HepG2 (cell line): Measurements from ENCODE around the gene NRL. TPM values are rescaled to one million over a fixed set of nuclear protein-coding genes. Genes with fewer than 3 reads are reported as not detected.

ENCODE experiments used
- FOXM1 ChIP-seq: sonication (generic); formaldehyde crosslinking; IDR thresholded peaks from 2 replicates; pipeline ENCODE4 v1.5.0; 2020; ENCODE audit warnings: missing genetic modification reagents
- GMEB2 ChIP-seq: IDR thresholded peaks from 2 replicates; pipeline ENCODE4 v1.6.1; 2016; ENCODE audit warnings: missing biosample characterization, missing genetic modification reagents, low read depth
- HCFC1 ChIP-seq: fragments of 150-350 bp; IDR thresholded peaks from 2 replicates; pipeline ENCODE4 v1.6.1; 2014; ENCODE audit warnings: low read depth, low read length
- ISL2 ChIP-seq: sonication (generic); formaldehyde crosslinking; IDR thresholded peaks from 2 replicates; pipeline ENCODE4 v1.5.0; 2020; ENCODE audit warnings: missing genetic modification reagents
- JARID2 ChIP-seq: sonication (generic); formaldehyde crosslinking; IDR thresholded peaks from 2 replicates; pipeline ENCODE4 v1.8.1; 2023; ENCODE audit warnings: missing genetic modification reagents, inconsistent platforms; ENCODE audit not compliant: insufficient replicate concordance
- KAT7 ChIP-seq: IDR thresholded peaks from 2 replicates; pipeline ENCODE4 v1.6.1; 2018; ENCODE audit warnings: borderline replicate concordance, missing compliant biosample characterization
- LBX2 ChIP-seq: sonication (generic); formaldehyde crosslinking; IDR thresholded peaks from 2 replicates; pipeline ENCODE4 v1.5.0; 2020; ENCODE audit warnings: missing genetic modification reagents, mild to moderate bottlenecking, borderline replicate concordance
- MXD1 ChIP-seq: sonication (generic); formaldehyde crosslinking; IDR thresholded peaks from 2 replicates; pipeline ENCODE4 v1.4.0; 2020; ENCODE audit warnings: mild to moderate bottlenecking, missing genetic modification reagents
- PRDM4 ChIP-seq: sonication (generic); formaldehyde crosslinking; IDR thresholded peaks from 2 replicates; pipeline ENCODE4 v1.9.0; 2021; ENCODE audit warnings: missing genetic modification reagents, borderline replicate concordance
- SRSF1 ChIP-seq: fragments of 200-400 bp; formaldehyde crosslinking; optimal IDR thresholded peaks from 2 replicates; pipeline ENCODE3; 2017; ENCODE audit warnings: mild to moderate bottlenecking, low read depth, low read length, moderate library complexity
- TCF7L2 ChIP-seq: IDR thresholded peaks from 2 replicates; pipeline ENCODE4 v1.6.1; 2011; ENCODE audit warnings: mild to moderate bottlenecking, low read depth, low read length, moderate library complexity
- TMF1 ChIP-seq: sonication (generic); formaldehyde crosslinking; IDR thresholded peaks from 2 replicates; pipeline ENCODE4 v1.8.1; 2022; ENCODE audit warnings: low read depth, missing genetic modification reagents
- TOE1 ChIP-seq: sonication (generic); formaldehyde crosslinking; IDR thresholded peaks from 2 replicates; pipeline ENCODE4 v1.4.0; 2020; ENCODE audit warnings: mild to moderate bottlenecking, missing genetic modification reagents
- ZBTB2 ChIP-seq: sonication (generic); formaldehyde crosslinking; IDR thresholded peaks from 2 replicates; pipeline ENCODE4 v1.8.0; 2022; ENCODE audit warnings: low read depth, missing genetic modification reagents
- ZFP36L2 ChIP-seq: sonication (generic); formaldehyde crosslinking; IDR thresholded peaks from 2 replicates; pipeline ENCODE4 v1.4.0; 2020; ENCODE audit warnings: missing genetic modification reagents
- ZNF280B ChIP-seq: sonication (generic); formaldehyde crosslinking; IDR thresholded peaks from 2 replicates; pipeline ENCODE4 v1.5.0; 2020; ENCODE audit warnings: missing genetic modification reagents, mild to moderate bottlenecking, borderline replicate concordance
- ZNF496 ChIP-seq: sonication (generic); formaldehyde crosslinking; IDR thresholded peaks from 2 replicates; pipeline ENCODE4 v1.8.1; 2023; ENCODE audit warnings: mild to moderate bottlenecking, moderate library complexity, missing genetic modification reagents; ENCODE audit not compliant: insufficient replicate concordance
- ZNF720 ChIP-seq: sonication (generic); formaldehyde crosslinking; IDR thresholded peaks from 2 replicates; pipeline ENCODE4 v1.4.0; 2020; ENCODE audit warnings: missing genetic modification reagents
- ZSCAN20 ChIP-seq: sonication (generic); formaldehyde crosslinking; IDR thresholded peaks from 2 replicates; pipeline ENCODE4 v1.4.0; 2020; ENCODE audit warnings: missing genetic modification reagents, mild to moderate bottlenecking, borderline replicate concordance
- polyA plus RNA-seq, 8 experiments: library from polyadenylated mRNA; depleted of rRNA in 3 of 8; stranded (reverse) in 7 of 8; unstranded in 1 of 8; fragments of >200 nt; fragmentation: Illumina TruSeq in 4 of 8; extraction: Trizol in 4 of 8; gene quantifications; 2 replicates each; pipeline versions ENCODE4 v1.2.1 to v1.2.3, GENCODE V29; 2011 to 2016; ENCODE audit warnings: low read depth in 4 of 8, missing spikeins in 1 of 8, mixed read lengths in 1 of 8; ENCODE audit not compliant: insufficient read depth in 1 of 8
- total RNA-seq, 5 experiments: library from RNA; depleted of rRNA; stranded (reverse); fragments of >200 nt; fragmentation: Illumina TruSeq; extraction: Trizol; gene quantifications; 2 replicates each; pipeline ENCODE4 v1.2.3, GENCODE V29; 2016; ENCODE audit warnings: low read depth in 1 of 5

The NRL gene
- total and polyA plus RNA-seq, 2 of the 13 experiments (the other 11 are each of a cell fraction or from before 2014, with no cell fraction given): 2.5 to 4.7 TPM

- TF ChIP-seq ZBTB2 (CRISPR knock-in tag) (no peak), MXD1 (CRISPR knock-in tag) (no peak), TOE1 (CRISPR knock-in tag) (no peak), ZNF496 (CRISPR knock-in tag) (no peak), ZNF720 (CRISPR knock-in tag) (no peak), ISL2 (CRISPR knock-in tag) (no peak), ZFP36L2 (CRISPR knock-in tag) (no peak), LBX2 (CRISPR knock-in tag) (no peak), HCFC1 (no peak), TCF7L2 (no peak), KAT7 (CRISPR knock-in tag) (no peak), TMF1 (CRISPR knock-in tag) (no peak), ZNF280B (CRISPR knock-in tag) (no peak), PRDM4 (CRISPR knock-in tag) (no peak), ZSCAN20 (CRISPR knock-in tag) (no peak), JARID2 (CRISPR knock-in tag) (no peak), SRSF1 (no peak), GMEB2 (no peak), FOXM1 (CRISPR knock-in tag) (no peak)
Observed at GRCh38 chr14:24032727-24033418, 81.9 kb downstream of the NRL start (continued).
